Endodermal cell (in vitro differentiated cells): ENCODE results near the gene SELENON. TPM values are rescaled to one million over a fixed set of nuclear protein-coding genes. Genes with fewer than 3 reads are reported as not detected.

ENCODE experiments used
- DNase-seq: peaks from one replicate; pipeline ENCODE4 v3.0.0-alpha.2; 2017
- H3K27ac ChIP-seq: 2 replicates; pipeline ENCODE4 v1.5.1; 2013; ENCODE audit warnings: mild to moderate bottlenecking, low read depth, low read length, moderate library complexity
- H3K27me3 ChIP-seq: 2 replicates; pipeline ENCODE4 v1.6.1; 2013; ENCODE audit warnings: mild to moderate bottlenecking, low read length, moderate library complexity; ENCODE audit not compliant: insufficient read depth, control insufficient read depth, poor library complexity, severe bottlenecking
- H3K36me3 ChIP-seq: 2 replicates; pipeline ENCODE4 v1.7.0; 2013; ENCODE audit warnings: mild to moderate bottlenecking, low read length, moderate library complexity; ENCODE audit not compliant: control insufficient read depth, insufficient read depth
- H3K4me1 ChIP-seq: one replicate; pipeline ENCODE4 v1.7.0; 2013; ENCODE audit warnings: low read length; ENCODE audit not compliant: control insufficient read depth, insufficient read depth
- H3K4me3 ChIP-seq: 2 replicates; pipeline ENCODE4 v1.5.1; 2013; ENCODE audit warnings: mild to moderate bottlenecking, low read length, moderate library complexity
- H3K9ac ChIP-seq: 2 replicates; pipeline ENCODE4 v1.6.1; 2013; ENCODE audit warnings: mild to moderate bottlenecking, low read length, moderate library complexity; ENCODE audit not compliant: poor library complexity, severe bottlenecking; ENCODE audit errors: extremely low read depth
- H3K9me3 ChIP-seq: 2 replicates; pipeline ENCODE4 v1.6.1; 2013; ENCODE audit warnings: mild to moderate bottlenecking, low read length, moderate library complexity; ENCODE audit not compliant: control insufficient read depth
- H3K27ac Mint-ChIP-seq: 2 replicates; pipeline ENCODE4 v1.8.0; 2020; ENCODE audit warnings: mixed read lengths
- H3K27me3 Mint-ChIP-seq: 2 replicates; pipeline ENCODE4 v1.8.0; 2021; ENCODE audit warnings: mild to moderate bottlenecking, mixed read lengths; ENCODE audit not compliant: insufficient read depth
- H3K36me3 Mint-ChIP-seq: 2 replicates; pipeline ENCODE4 v1.8.0; 2020; ENCODE audit warnings: low read depth, mixed read lengths
- H3K4me1 Mint-ChIP-seq: 2 replicates; pipeline ENCODE4 v1.8.0; 2020; ENCODE audit warnings: mixed read lengths
- H3K4me3 Mint-ChIP-seq: 2 replicates; pipeline ENCODE4 v1.8.0; 2020; ENCODE audit warnings: mild to moderate bottlenecking, moderate library complexity, mixed read lengths
- H3K9me3 Mint-ChIP-seq: 2 replicates; pipeline ENCODE4 v1.8.0; 2020; ENCODE audit warnings: mild to moderate bottlenecking, mixed read lengths
- WGBS, 2 experiments: methylation state at CpG; one replicate each; pipeline versions ENCODE4 v1.1.5 to v1.1.7; 2013; ENCODE audit warnings: missing lambda C conversion rate in 2 of 2, mixed read lengths in 1 of 2; ENCODE audit not compliant: insufficient coverage in 1 of 2, insufficient read length in 1 of 2; 5-methylcytosine and 5-hydroxymethylcytosine counted together
- total RNA-seq, 2 donors: library from RNA; stranded (reverse); fragmentation: NEBNext Ultra II Directional in 1 of 2; extraction: Animal tissue kit (Norgen Biotek cat#: 25700) in 1 of 2; gene quantifications; 2 replicates in 1 of 2; 3 replicates in 1 of 2; pipeline ENCODE4 v1.2.1, GENCODE V29; 2021
- TF ChIP-seq, protein P1 (sequence below): fragments of 200-600 bp; sonication (generic); conservative IDR thresholded peaks from 2 replicates; pipeline ENCODE4 v1.5.0; 2021; ENCODE audit warnings: antibody characterized with exemption, mild to moderate bottlenecking

SELENON gene
- total RNA-seq, 2 donors from 2014 or later = 91.2 to 93.3 TPM

DNA sequence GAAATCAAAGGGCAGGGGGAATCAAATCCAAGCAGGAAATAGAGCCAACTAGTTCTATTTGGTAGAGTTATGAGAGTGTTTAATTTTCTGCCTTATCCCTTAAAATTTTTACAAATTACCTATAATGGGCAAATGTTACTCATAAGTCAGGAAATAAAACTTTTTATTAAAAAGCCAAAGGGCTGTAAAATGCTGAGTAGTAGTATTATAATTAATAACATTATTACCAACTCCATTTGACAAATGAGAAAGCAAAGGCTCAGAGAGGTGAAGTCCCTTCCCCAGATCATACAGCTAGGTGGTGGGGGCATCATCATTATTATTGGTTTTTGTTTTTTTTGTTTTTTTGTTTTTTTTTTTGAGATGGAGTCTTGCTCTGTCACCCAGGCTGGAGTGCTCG, 3.4 kb downstream of the SELENON start:
- WGBS, 2 experiments = 88 to 100% methylated on average over 1 of the region's 1 CpG
- TF ChIP-seq, protein P1, sequence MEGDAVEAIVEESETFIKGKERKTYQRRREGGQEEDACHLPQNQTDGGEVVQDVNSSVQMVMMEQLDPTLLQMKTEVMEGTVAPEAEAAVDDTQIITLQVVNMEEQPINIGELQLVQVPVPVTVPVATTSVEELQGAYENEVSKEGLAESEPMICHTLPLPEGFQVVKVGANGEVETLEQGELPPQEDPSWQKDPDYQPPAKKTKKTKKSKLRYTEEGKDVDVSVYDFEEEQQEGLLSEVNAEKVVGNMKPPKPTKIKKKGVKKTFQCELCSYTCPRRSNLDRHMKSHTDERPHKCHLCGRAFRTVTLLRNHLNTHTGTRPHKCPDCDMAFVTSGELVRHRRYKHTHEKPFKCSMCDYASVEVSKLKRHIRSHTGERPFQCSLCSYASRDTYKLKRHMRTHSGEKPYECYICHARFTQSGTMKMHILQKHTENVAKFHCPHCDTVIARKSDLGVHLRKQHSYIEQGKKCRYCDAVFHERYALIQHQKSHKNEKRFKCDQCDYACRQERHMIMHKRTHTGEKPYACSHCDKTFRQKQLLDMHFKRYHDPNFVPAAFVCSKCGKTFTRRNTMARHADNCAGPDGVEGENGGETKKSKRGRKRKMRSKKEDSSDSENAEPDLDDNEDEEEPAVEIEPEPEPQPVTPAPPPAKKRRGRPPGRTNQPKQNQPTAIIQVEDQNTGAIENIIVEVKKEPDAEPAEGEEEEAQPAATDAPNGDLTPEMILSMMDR = no peak
- Histone ChIP-seq H3K27me3 (no peaks in the 10 kb centered on the region), H3K4me1 (peaks cover 4% of the 10 kb centered on the region), H3K9me3 (no peaks in the 10 kb centered on the region), H3K27ac (no peak overlapping the region), H3K4me3 (no peak overlapping the region), H3K36me3 (peaks cover 18% of the 10 kb centered on the region), H3K9ac (no peak overlapping the region)
- DNase-seq = no peak
- H3K27ac Mint-ChIP-seq = no peak overlapping the region
- H3K27me3 Mint-ChIP-seq = no peaks in the 10 kb centered on the region
- H3K4me1 Mint-ChIP-seq = peaks cover 19% of the 10 kb centered on the region
- peaks cover 15% of the 10 kb centered on the region for H3K36me3 Mint-ChIP-seq
- H3K4me3 Mint-ChIP-seq = no peak overlapping the region
- no peaks in the 10 kb centered on the region for H3K9me3 Mint-ChIP-seq

DNA sequence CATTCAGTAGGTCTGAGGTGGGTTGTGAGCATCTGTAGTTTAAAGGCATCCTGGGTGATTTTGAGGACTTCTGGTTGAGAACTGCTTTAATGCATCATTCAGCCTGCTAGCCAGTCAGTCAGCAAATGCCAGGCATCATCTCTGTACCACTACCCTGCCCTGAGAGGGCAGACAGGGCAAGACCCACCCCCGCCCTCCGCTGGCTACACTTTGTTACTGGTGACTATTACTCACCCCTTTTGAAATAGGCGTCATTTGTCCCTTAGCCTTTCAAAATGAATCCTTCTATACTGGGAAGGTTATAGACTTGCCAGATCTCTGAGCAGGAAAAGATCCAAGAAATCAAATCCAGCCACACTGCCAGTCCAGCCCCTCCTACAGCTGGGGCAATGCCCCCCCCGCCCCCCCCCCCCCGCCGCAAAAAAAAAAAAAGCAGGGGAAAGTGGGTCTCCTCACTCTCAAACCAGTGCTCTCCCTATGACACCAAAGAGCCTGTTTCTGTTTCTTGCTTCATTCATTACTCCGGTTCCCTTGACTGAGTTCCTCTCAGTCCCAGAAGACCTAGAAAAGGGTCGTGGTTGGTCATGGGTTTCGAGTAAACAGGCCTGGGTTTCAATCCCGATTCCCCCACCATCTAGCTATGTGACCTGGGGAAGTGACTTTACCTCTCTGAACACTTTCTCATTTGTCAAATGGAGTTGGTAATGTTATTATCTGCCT, 4.4 kb downstream of the SELENON start:
- Histone ChIP-seq H3K27me3 (no peaks in the 10 kb centered on the region), H3K4me3 (no peak overlapping the region), H3K9ac (no peak overlapping the region), H3K9me3 (no peaks in the 10 kb centered on the region), H3K27ac (no peak overlapping the region), H3K36me3 (peaks cover 18% of the 10 kb centered on the region), H3K4me1 (peaks cover 4% of the 10 kb centered on the region)
- Mint-ChIP-seq H3K9me3 (no peaks in the 10 kb centered on the region), H3K36me3 (peaks cover 15% of the 10 kb centered on the region), H3K4me1 (peaks cover 19% of the 10 kb centered on the region), H3K4me3 (no peak overlapping the region), H3K27ac (peak overlapping the region; percentile 44), H3K27me3 (no peaks in the 10 kb centered on the region)
- TF ChIP-seq, protein P1 = no peak
- 93% methylated on average over 8 of the region's 10 CpGs; no CpG with 5 or more reads in 1 of the 2 experiments for WGBS, 2 experiments
- no peak for DNase-seq

DNA sequence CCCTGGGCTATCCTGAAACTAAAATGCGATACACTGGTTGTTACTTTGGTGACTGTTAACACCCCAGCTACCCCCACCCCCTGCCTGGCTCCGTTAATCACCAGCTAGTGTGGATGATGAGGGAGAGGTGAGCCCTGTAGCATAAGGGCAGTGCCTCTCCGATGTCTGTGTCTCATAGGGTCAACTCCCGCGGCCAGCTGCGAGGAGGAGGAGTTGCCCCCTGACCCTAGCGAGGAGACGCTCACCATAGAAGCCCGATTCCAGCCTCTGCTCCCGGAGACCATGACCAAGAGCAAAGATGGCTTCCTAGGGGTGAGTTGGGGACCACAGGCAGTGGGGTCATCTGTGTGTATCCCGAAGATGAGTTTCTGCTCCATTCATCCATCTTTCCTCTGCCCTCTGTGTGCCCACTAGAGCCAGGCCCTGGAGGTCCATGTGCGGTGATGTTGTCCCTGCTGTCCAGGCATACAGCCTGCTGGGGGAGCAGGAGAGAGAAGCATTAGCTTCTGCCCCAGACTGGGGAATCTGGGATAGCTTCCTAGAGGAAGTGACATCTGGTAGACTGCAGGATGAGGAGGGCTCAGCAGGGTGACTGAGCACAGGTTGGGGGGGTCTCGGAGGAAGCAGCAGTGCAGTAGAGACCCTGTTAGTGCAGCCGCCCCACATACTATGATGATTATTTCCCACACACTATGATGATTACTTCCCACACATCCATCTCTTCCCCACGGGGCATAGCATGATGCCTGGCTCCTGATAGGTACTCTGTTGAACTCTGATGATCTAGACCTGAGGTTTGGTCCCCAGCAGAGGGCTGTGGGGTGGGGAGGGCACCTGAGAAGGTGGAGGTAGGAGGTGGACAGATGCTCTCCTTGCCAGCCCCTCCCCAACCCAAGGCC, 5.2 kb downstream of the SELENON start:
- Mint-ChIP-seq H3K4me1 (peaks cover 15% of the 10 kb centered on the region), H3K9me3 (no peaks in the 10 kb centered on the region), H3K27me3 (no peaks in the 10 kb centered on the region), H3K4me3 (no peak overlapping the region), H3K36me3 (peaks cover 17% of the 10 kb centered on the region), H3K27ac (peak overlapping the region; percentile 44)
- H3K36me3 ChIP-seq = peaks cover 18% of the 10 kb centered on the region
- 94 to 95% methylated on average over 7 to 15 of the region's 15 CpGs for WGBS, 2 experiments
- no peak overlapping the region for H3K4me3 ChIP-seq
- no peaks in the 10 kb centered on the region for H3K27me3 ChIP-seq
- peaks cover 4% of the 10 kb centered on the region for H3K4me1 ChIP-seq
- TF ChIP-seq, protein P1 = no peak
- no peak overlapping the region for H3K9ac ChIP-seq
- no peaks in the 10 kb centered on the region for H3K9me3 ChIP-seq
- no peak for DNase-seq
- no peak overlapping the region for H3K27ac ChIP-seq
